Activated CD4-positive, alpha-beta T cell treated with anti-CD3 and anti-CD28 coated beads, Interleukin-2, Interleukin-4, amounts not matched to agents 100 ng/mL and 50 ng/mL, durations not matched to agents 16 hours and 8 hours (primary cell): ENCODE results near the gene ACOXL.

Experiments used
- DNase-seq: peaks from one replicate; pipeline ENCODE4 v3.0.0-alpha.2; 2020; ENCODE audit warnings: low spot score

Gene ACOXL

GRCh38 chr2:110794951-110795350 lies 62.6 kb downstream of the ACOXL start:
- no peak for DNase-seq

DNA sequence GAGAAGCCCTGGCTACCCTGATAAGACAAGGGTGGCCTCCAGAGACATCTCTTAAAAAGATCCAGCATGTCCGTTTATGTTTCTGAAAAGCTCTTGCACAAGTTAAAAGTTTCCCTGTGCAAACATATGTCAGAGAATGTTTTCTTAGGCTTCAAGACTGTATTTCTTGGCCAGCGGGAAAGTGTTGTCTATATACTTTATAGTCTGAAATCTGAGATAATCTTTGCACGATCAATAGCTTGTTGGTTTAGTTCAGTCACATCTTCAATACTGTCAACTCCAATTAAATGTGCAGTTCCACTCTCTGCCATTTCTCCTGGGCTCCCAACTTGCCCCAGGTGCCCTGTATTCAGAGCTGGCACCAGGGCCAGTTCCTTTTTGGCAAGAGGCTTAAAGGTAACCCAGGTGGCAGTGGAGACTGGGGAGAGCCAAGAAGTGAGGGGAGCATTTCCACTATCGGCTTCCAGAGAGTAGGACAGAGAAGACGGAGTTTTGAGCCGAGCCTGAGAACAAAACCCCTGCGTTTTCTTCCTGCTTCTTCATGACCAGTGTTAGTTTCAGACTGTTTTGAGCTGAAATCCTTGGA lies 64.4 kb downstream of the ACOXL start:
- DNase-seq: no peak

DNA sequence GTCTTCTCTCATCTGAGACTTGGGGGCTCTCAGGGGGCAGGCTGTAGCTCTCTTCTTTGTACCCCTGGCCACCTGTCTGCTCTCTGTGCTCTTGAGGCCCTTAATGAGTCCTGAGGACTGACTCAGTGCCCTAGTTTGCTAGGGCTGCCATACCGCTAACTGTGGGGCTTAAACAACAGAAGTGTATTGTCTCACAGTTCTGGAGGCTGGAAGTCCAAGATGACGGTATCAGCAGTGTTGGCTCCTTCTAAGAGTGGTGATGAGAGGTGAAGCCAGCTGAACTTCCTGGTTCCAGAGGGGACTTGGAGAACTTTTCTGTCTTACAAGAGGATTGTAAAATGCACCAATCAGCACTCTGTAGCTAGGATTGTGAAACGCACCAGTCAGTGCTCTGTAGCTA lies 67.0 kb downstream of the ACOXL start:
- no peak for DNase-seq

GRCh38 chr2:110800611-110801402 lies 68.4 kb downstream of the ACOXL start:
- no peak for DNase-seq

DNA sequence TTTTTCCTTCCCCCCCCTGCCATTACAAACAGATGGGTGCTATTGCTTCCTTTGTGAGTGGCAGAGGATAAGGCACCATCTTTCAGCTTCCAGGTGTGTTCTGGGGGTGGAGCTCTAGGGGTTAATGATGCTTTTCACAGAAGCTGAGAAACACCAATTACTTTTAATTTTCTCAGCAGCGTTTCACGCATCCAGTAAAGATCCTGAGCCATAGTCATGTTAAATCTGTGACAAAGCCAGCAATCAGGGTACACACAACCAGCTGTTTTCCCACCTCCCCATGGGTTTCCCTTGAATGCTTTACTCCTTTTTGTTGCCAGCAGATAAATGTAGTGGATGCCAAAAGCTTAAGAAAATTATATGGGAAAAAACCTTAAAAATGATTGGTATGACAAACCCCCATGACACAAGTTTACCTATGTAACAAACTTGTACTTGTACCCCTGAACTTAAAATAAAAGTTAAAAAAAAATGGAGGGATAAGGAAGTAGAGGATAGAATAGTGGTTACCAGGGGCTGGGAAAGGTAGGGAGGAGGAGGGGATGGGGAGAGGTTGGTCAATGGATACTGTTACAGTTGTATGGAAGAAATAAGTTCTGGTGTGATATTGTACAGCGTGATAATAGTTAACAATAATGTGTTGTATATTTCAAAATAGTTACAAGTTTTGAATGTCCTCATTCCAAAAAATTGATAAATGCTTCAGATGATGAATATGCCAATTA lies 70.0 kb downstream of the ACOXL start:
- DNase-seq: no peak

GRCh38 chr2:110804433-110804832 lies 72.1 kb downstream of the ACOXL start:
- DNase-seq: no peak

DNA sequence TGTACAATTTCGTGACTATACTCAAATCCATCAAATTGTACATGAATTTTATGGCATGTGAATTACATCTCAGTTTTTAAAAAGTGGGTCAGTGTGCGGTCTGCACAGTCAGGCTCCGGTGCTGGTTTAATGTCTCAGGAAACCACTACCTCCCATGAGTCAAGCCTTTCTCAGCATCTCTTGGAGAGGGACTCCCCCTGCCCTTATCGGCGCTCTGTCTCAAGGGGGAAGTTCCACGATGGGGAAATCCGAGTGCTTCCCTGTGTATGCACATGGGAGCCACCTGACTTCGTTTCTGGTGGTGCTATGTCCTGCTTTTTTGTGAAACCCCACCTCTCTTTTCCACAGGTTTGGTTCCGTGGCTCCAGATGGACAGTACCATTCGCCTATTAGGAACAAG lies 72.5 kb downstream of the ACOXL start:
- DNase-seq: peak; percentile 74

GRCh38 chr2:110805894-110806452 lies 73.6 kb downstream of the ACOXL start:
- DNase-seq: no peak

DNA sequence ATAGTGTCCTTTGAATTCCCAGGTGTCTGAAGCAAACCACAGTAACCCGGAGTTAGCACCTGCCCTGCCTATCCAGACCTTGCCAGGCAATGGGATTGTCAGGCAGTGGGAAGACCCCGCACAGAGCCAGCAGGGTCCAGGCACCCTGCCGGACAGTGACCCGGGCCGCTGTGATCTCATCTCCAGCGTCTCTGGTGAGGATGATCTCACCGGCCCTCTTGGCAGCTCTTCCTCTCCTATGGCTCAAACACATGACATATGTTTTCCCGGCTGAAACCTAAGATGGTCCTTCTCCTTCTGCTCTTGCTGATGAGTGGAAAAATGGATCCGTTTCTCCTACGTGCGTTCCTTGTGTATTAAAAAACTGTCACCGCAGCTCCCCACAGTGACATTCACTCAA lies 75.1 kb downstream of the ACOXL start:
- DNase-seq: no peak

- DNase-seq: no peak
These were observed 78.0 kb downstream of the ACOXL start for GRCh38 chr2:110810404-110810803.

- DNase-seq: no peak
These were observed 80.6 kb downstream of the ACOXL start for GRCh38 chr2:110812726-110813645.

DNA sequence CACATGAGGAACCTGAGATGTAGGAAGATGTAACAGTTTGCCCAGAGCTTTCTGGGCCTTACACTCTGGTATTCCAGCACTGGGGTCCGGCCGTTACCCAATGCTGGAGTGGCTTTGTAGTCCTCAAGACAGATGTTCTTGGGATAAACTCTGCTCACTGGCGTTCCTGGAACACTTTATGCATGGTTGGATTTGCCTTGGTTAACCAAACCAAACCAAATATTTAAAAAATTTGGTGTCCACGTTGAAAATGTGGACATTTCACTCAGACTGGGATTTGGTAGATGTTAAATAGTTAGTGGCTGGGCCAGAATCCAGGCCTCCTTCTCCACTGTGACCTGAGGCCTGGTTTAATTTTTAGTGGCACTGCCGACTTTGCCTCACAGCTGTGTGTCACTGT lies 81.5 kb downstream of the ACOXL start:
- DNase-seq: no peak

DNA sequence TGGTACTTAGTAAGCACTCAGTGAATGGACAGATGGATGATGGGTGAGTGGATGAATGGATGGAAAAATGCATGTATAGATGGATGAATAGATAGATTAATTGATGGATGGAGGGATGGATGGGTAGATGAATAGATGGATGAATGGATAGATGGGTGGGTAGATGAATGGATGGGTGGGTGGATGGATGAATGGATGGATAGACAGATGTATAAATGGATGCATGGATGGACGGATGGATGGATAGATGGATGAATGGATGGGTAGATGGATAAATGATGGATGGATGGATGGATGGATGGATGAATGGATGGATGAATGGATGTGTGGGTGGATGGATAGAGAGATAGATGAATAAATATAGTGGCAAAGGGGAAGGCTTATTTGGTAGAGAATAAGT lies 83.6 kb downstream of the ACOXL start:
- no peak for DNase-seq

DNA sequence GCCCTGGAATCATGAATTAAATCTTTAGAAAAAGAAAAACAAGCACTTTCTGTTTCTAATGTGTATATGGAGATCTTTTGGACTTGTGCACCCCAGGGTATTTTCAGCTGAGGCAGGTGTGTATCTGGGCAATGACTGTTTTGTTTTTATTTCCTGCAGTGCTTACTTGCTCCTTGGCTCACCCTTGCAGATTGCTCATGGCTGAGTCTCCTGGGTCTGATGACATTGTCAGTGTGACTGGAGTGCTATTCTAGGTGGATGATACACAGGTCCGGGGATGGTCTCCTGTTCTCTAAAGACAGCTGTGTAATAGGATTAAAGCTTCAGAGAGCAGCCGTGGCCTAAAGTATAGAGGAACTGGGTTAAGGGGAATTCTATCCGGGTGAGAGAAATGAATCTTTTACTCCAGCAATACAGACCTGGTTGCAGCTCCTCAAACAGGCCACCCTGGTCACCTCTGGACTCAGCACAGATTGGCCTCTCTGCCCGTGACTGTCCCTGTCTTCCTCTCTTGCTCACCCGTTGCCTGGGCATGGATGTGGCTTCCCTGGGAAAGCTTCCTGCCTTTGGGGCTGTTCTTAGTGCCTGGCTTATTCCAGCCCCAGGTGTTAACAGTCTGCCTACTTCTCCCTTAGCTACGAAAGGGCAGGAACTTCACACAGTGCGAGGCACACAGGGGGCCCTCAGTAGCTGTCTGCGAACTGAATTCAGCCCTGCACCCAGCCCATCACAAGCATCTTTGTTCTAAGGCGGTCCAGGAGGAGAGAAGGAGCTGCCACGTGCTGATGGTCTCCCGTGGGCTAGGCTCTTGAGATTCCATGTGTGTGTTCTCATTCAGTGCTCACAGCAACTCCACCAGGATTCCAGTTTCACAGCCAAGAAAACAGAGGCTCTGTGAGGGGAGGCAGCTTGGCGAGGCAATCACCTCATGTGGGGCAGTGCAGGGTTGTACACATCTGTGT lies 84.3 kb downstream of the ACOXL start:
- DNase-seq: no peak

- DNase-seq: no peak
These were observed 86.6 kb downstream of the ACOXL start for GRCh38 chr2:110818767-110819481.

- no peak for DNase-seq
These were observed 87.3 kb downstream of the ACOXL start for GRCh38 chr2:110819711-110820110.

DNA sequence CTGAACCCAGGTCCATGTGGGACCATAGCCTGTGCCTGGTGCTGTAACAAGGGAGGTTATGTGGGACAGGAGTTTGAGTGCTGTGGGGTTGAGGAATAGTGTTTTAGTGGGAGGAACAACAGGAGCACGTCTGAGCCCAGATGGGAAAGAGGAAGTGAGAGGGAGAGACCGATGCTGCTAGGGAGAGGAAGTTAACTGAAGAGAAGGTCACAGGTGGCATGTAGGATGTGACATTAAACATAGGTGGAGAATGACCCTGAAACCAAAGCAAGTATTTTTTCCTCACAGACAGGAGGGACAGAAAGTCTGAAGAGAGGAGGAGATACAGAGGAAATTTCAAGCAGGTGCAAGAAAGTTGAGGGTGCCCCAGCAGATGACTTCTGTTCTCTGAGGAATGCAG lies 87.8 kb downstream of the ACOXL start:
- DNase-seq: no peak

DNA sequence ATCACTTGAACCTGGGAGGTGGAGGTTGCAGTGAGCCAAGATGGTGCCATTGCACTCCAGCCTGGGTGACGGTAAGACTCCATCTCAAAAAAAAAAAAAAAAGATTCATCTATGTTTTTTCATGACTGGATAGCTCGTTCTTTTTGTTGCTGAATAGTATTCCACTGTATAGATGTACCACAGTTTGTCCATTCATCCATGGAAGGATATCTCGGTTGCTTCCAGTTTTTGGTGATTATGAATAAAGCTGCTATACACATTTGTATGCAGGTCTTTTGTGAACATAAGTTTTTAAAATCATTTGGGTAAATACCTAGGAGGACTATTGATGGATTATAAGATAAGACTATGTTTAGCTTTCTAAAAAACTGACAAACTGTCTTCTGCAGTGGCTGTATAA lies 90.8 kb downstream of the ACOXL start:
- no peak for DNase-seq

GRCh38 chr2:110827511-110827910 lies 95.1 kb downstream of the ACOXL start:
- DNase-seq: no peak

DNA sequence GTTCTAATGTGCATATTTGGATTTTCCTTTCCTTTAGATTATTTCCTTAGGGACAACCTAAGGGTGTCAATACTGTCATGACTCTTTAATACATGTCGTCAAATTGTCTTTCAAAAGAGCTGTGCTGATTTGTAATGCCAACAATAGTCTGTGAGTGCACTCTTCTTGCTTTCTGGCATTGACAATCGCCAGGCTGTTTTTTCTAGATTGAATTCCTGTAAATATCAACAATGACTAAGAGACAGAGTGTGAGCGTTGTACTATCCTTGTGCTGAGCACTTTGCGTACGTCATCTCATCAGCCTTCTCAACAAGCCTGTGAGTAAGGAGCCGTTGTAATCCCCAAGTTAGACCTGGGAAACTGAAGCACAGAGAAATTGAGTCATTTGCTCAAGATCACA lies 96.0 kb downstream of the ACOXL start:
- no peak for DNase-seq
